CD4-positive, alpha-beta T cell (primary cell): ENCODE measurements around the gene KLHDC4. TPM values are rescaled to one million over a fixed set of nuclear protein-coding genes. Genes with fewer than 3 reads are reported as not detected.

Experiments
- ATAC-seq: fragments of 200-7000 bp; cut with Tn5 transposase; one replicate; pipeline ENCODE4 v1.10.0; 2022; ENCODE audit warnings: mild to moderate bottlenecking; ENCODE audit not compliant: poor library complexity
- CTCF ChIA-PET: fragments of 350-600 bp; sonication (Branson Sonifier 250); formaldehyde crosslinking; loops from one replicate; lab custom pipeline; 2021; ENCODE audit warnings: antibody characterized with exemption, inconsistent platforms; lab: Charles Lee
- POLR2A ChIA-PET: fragments of 350-600 bp; sonication (Branson Sonifier 250); formaldehyde crosslinking; loops from one replicate; lab custom pipeline; 2021; ENCODE audit warnings: antibody characterized with exemption, inconsistent platforms; lab: Charles Lee
- DNase-seq, 14 experiments: peaks; one replicate each; pipeline ENCODE4 v3.0.0-alpha.2; 2013 to 2020; ENCODE audit warnings: mixed read lengths in 2 of 14
- H3K27ac ChIP-seq, 2 donors: one replicate each; pipeline versions ENCODE4 v1.5.1 to v1.7.0; 2013; ENCODE audit warnings: low read length in 2 of 2, low read depth in 1 of 2, mild to moderate bottlenecking in 1 of 2
- H3K27me3 ChIP-seq, 2 experiments: 1 replicate in 1 of 2; 2 replicates in 1 of 2; pipeline versions ENCODE4 v1.6.1 to v1.7.0; 2013; ENCODE audit warnings: low read length in 2 of 2, control low read depth in 1 of 2, mild to moderate bottlenecking in 1 of 2, moderate library complexity in 1 of 2; ENCODE audit not compliant: insufficient read depth in 2 of 2, control insufficient read depth in 1 of 2
- H3K36me3 ChIP-seq: one replicate; pipeline ENCODE4 v1.6.1; 2013; ENCODE audit warnings: low read length, control low read depth; ENCODE audit not compliant: insufficient read depth
- H3K4me1 ChIP-seq: one replicate; pipeline ENCODE4 v1.6.1; 2013; ENCODE audit warnings: low read length, control low read depth; ENCODE audit not compliant: insufficient read depth
- H3K4me3 ChIP-seq: one replicate; pipeline ENCODE4 v1.5.1; 2013; ENCODE audit warnings: mild to moderate bottlenecking, low read length, moderate library complexity
- H3K9me3 ChIP-seq, 2 experiments: 1 replicate in 1 of 2; 2 replicates in 1 of 2; pipeline versions ENCODE4 v1.6.1 to v1.7.0; 2013; ENCODE audit warnings: low read length in 2 of 2, mild to moderate bottlenecking in 2 of 2, control low read depth in 1 of 2, moderate library complexity in 1 of 2; ENCODE audit not compliant: control insufficient read depth in 1 of 2, insufficient read depth in 1 of 2
- H3K27ac Mint-ChIP-seq: one replicate; pipeline ENCODE4 v1.8.0; 2020; ENCODE audit warnings: mixed read lengths
- H3K27me3 Mint-ChIP-seq: one replicate; pipeline ENCODE4 v1.8.0; 2021; ENCODE audit warnings: mixed read lengths
- H3K36me3 Mint-ChIP-seq: one replicate; pipeline ENCODE4 v1.8.0; 2021; ENCODE audit warnings: low read depth, mixed read lengths
- H3K4me1 Mint-ChIP-seq: one replicate; pipeline ENCODE4 v1.8.0; 2021; ENCODE audit warnings: low read depth, mixed read lengths
- H3K4me3 Mint-ChIP-seq: one replicate; pipeline ENCODE4 v1.8.0; 2020; ENCODE audit warnings: mild to moderate bottlenecking, mixed read lengths
- H3K9me3 Mint-ChIP-seq: one replicate; pipeline ENCODE4 v1.8.0; 2020; ENCODE audit warnings: mixed read lengths
- intact Hi-C, 2 experiments: fragments of 100-400 bp; cut with DNase I in 1 of 2; cut with micrococcal nuclease in 1 of 2; formaldehyde crosslinking; loops; one replicate each; pipeline versions ENCODE4 v1.15.1 to v1.9.0; 2023 to 2025; cut with DNase I, micrococcal nuclease
- total RNA-seq, 174 experiments: library from RNA in 2 of 174; stranded (reverse) in 2 of 174; gene quantifications; one replicate each; pipeline ENCODE4 v1.2.3 and lab custom pipeline; 2021 to 2026
- TF ChIP-seq, protein P1 (sequence below): fragments of 200-600 bp; IDR thresholded peaks from one replicate; pipeline ENCODE4 v1.8.0; 2022; ENCODE audit warnings: antibody characterized with exemption, mild to moderate bottlenecking

Gene KLHDC4
- total RNA-seq, 2 experiments from 2014 or later, result 41.4 to 43.0 TPM

DNA sequence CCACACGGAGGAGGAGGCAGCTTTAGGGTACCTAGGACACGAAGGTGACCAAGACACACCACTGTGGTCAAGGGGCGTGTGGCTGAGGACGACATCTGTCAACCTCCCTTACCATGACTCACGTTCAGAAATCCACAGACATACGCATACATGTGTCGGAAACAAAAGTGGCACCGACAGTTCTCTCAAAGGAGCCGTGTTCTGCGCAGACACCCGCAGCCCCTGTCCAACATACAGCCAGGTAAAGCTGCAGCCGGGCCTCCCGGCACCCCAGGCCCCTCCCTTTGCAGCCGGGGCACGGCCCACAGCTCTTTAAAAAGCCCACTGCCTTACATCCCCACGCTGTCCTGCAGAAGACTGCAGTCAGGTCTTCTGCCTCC lies 40.5 kb upstream of the KLHDC4 start:
- H3K36me3 Mint-ChIP-seq, result no peaks in the 10 kb centered on the region
- no peaks in the 10 kb centered on the region for H3K9me3 Mint-ChIP-seq
- peaks cover 18% of the 10 kb centered on the region for H3K4me1 ChIP-seq
- ChIA-PET POLR2A (interaction anchor here (1.3 to 1.7 kb wide), 6 partner anchors 15 to 144 kb away, joined by 4 to 11 read pairs (median 4); partner anchors contain the start of genes BANP, KLHDC4 and SLC7A5), CTCF (interaction anchor here (1.7 kb wide), 1 partner anchor 27 kb away, joined by 10 read pairs; no protein-coding TSS in a partner anchor)
- intact Hi-C loops, result no loop called here
- peak overlapping the region; percentile 77 for H3K27ac Mint-ChIP-seq
- H3K36me3 ChIP-seq, result no peaks in the 10 kb centered on the region
- H3K27ac ChIP-seq, result peak overlapping the region in 1 of 2 donors; percentile 21
- peak overlapping the region; percentile 89 for H3K4me3 Mint-ChIP-seq
- peak in 4 of 14 experiments; percentile 6 to 50 (median 14) for DNase-seq
- peak overlapping the region; percentile 47 for H3K4me3 ChIP-seq
- ATAC-seq, result peak; percentile 27
- no peaks in the 10 kb centered on the region for H3K27me3 Mint-ChIP-seq
- H3K27me3 ChIP-seq, result no peaks in the 10 kb centered on the region
- peaks cover 0 to 4% of the 10 kb centered on the region in 2 experiments for H3K9me3 ChIP-seq
- TF ChIP-seq, protein P1, sequence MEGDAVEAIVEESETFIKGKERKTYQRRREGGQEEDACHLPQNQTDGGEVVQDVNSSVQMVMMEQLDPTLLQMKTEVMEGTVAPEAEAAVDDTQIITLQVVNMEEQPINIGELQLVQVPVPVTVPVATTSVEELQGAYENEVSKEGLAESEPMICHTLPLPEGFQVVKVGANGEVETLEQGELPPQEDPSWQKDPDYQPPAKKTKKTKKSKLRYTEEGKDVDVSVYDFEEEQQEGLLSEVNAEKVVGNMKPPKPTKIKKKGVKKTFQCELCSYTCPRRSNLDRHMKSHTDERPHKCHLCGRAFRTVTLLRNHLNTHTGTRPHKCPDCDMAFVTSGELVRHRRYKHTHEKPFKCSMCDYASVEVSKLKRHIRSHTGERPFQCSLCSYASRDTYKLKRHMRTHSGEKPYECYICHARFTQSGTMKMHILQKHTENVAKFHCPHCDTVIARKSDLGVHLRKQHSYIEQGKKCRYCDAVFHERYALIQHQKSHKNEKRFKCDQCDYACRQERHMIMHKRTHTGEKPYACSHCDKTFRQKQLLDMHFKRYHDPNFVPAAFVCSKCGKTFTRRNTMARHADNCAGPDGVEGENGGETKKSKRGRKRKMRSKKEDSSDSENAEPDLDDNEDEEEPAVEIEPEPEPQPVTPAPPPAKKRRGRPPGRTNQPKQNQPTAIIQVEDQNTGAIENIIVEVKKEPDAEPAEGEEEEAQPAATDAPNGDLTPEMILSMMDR, result no peak
- H3K4me1 Mint-ChIP-seq, result peaks cover 16% of the 10 kb centered on the region

DNA sequence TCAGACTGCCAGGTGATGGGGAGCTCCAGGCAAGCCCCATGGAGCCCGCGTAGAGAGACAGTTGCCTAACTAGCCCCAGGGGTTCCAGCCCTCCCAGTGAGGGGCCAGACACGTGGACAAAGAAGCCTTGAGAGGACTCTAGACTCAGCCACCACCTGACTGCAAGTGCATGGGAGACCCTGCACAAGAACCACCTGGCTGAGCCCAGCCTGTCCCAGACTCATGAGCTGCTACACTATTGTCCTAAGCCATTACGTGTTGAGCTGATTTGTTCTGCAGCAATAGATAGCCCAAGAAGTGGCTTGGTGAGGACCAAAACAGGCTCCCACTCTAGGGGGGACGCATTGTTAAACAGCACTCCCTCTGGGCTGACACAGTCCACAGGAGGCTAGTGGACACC lies 37.6 kb upstream of the KLHDC4 start:
- DNase-seq, result no peak
- ATAC-seq, result no peak
- CTCF ChIA-PET, result no interaction called here
- H3K36me3 ChIP-seq, result no peaks in the 10 kb centered on the region
- no peak overlapping the region for H3K4me3 ChIP-seq
- Mint-ChIP-seq H3K4me3 (no peak overlapping the region), H3K36me3 (no peaks in the 10 kb centered on the region), H3K9me3 (no peaks in the 10 kb centered on the region), H3K4me1 (peaks cover 13% of the 10 kb centered on the region), H3K27ac (no peak overlapping the region), H3K27me3 (no peaks in the 10 kb centered on the region)
- H3K27ac ChIP-seq, result no peak overlapping the region
- intact Hi-C loops, result no loop called here
- peaks cover 0 to 4% of the 10 kb centered on the region in 2 experiments for H3K9me3 ChIP-seq
- H3K27me3 ChIP-seq, result no peaks in the 10 kb centered on the region
- TF ChIP-seq, protein P1, result no peak
- H3K4me1 ChIP-seq, result peaks cover 18% of the 10 kb centered on the region
- POLR2A ChIA-PET, result no interaction called here

DNA sequence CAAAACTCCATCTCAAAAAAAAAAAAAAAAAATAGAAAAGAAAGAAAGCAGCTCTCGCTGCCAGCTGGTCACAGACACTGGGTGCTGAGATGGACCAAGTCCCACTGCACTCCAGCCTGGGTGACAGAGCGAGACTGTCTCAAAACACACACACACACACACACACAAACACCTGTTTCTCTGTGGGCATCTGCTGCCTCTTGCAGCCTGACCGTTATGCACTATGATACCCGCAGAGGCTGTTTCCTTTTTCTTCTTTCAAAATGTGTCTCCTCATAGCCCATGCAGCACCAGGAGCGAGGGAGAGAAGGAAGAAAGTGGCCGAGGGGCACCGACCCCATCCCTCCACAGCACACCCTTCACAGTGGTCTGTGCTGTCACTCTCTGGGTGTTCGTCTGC lies 36.9 kb upstream of the KLHDC4 start:
- Histone ChIP-seq H3K27ac (no peak overlapping the region), H3K27me3 (no peaks in the 10 kb centered on the region), H3K36me3 (no peaks in the 10 kb centered on the region), H3K4me1 (peaks cover 18% of the 10 kb centered on the region), H3K9me3 (peaks cover 0 to 4% of the 10 kb centered on the region in 2 experiments), H3K4me3 (no peak overlapping the region)
- intact Hi-C loops, result no loop called here
- ChIA-PET CTCF (interaction anchor here (0.6 kb wide), 1 partner anchor 33 kb away, joined by 3 read pairs; no protein-coding TSS in a partner anchor), POLR2A (no interaction called here)
- DNase-seq (no peak), ATAC-seq (no peak)
- H3K36me3 Mint-ChIP-seq, result no peaks in the 10 kb centered on the region
- TF ChIP-seq, protein P1, result no peak
- H3K27me3 Mint-ChIP-seq, result no peaks in the 10 kb centered on the region
- peaks cover 13% of the 10 kb centered on the region for H3K4me1 Mint-ChIP-seq
- H3K27ac Mint-ChIP-seq, result no peak overlapping the region
- H3K4me3 Mint-ChIP-seq, result no peak overlapping the region
- H3K9me3 Mint-ChIP-seq, result no peaks in the 10 kb centered on the region
